Endothelial cell of umbilical vein (primary cell): Measurements from ENCODE around the gene GAPVD1. TPM values are rescaled to one million over a fixed set of nuclear protein-coding genes. Genes with fewer than 3 reads are reported as not detected.
"Not testable (repeated sequence)": the region's sequence is repeated elsewhere in the genome, so short reads cannot be mapped to it uniquely, and the experiment has no call there.

Source experiments
- BruUV-seq: library from RNA; stranded (reverse); fragments of 400-500 nt; replicated peaks from 2 replicates; lab custom pipeline; 2021; lab: Mats Ljungman, UMichigan
- CTCF ChIA-PET: fragments of 300-600, 350-600 bp; sonication (Branson Sonifier 250); formaldehyde crosslinking; loops from one replicate; lab custom pipeline; 2021; ENCODE audit warnings: antibody characterized with exemption, inconsistent platforms; lab: Charles Lee
- POLR2A ChIA-PET: fragments of 300-600, 350-600 bp; sonication (Branson Sonifier 250); formaldehyde crosslinking; loops from one replicate; lab custom pipeline; 2021; ENCODE audit warnings: antibody characterized with exemption, inconsistent platforms; lab: Charles Lee
- DNase-seq: peaks from one replicate; pipeline ENCODE4 v3.0.0-alpha.2; 2011; ENCODE audit warnings: low read depth, low spot score
- FAIRE-seq: peaks from 2 replicates; lab custom pipeline; 2011; peaks lifted over from hg19 to GRCh38; lab: Jason Lieb, UNC
- H2AFZ ChIP-seq: 2 replicates; pipeline ENCODE4 v1.6.0; 2012; ENCODE audit warnings: low read depth, low read length, control low read depth, inconsistent platforms
- H3K27ac ChIP-seq: 2 replicates; pipeline ENCODE4 v1.5.1; 2011; ENCODE audit warnings: low read depth, mild to moderate bottlenecking, control low read depth, low read length, moderate library complexity; ENCODE audit not compliant: insufficient read depth
- H3K27me3 ChIP-seq, 2 experiments: 2 replicates each; pipeline versions ENCODE4 v1.6.0 to v1.6.1; 2011; ENCODE audit warnings: low read length in 2 of 2, mixed read lengths in 1 of 2; ENCODE audit not compliant: control insufficient read depth in 2 of 2, insufficient read depth in 2 of 2
- H3K36me3 ChIP-seq, 2 experiments: 2 replicates in 1 of 2; 3 replicates in 1 of 2; pipeline ENCODE4 v1.5.1; 2011; ENCODE audit warnings: low read length in 2 of 2, mild to moderate bottlenecking in 1 of 2, moderate library complexity in 1 of 2; ENCODE audit not compliant: control insufficient read depth in 2 of 2, insufficient read depth in 2 of 2; ENCODE audit errors: extremely low read depth in 1 of 2
- H3K4me1 ChIP-seq: 3 replicates; pipeline ENCODE4 v1.5.1; 2011; ENCODE audit warnings: mild to moderate bottlenecking, low read length; ENCODE audit not compliant: control insufficient read depth, insufficient read depth; ENCODE audit errors: extremely low read depth
- H3K4me2 ChIP-seq: 2 replicates; pipeline ENCODE4 v1.6.1; 2011; ENCODE audit warnings: low read length, control low read depth, mixed read lengths; ENCODE audit not compliant: insufficient read depth
- H3K4me3 ChIP-seq, 3 experiments: fragments of 200-600 bp in 1 of 3; sonication (generic), shearing (Covaris generic) in 1 of 3; replicated peaks in 1 of 3; 2 replicates each; pipeline ENCODE4 v1.5.1; 2011 to 2016; ENCODE audit warnings: control low read depth in 3 of 3, low read length in 3 of 3, mild to moderate bottlenecking in 2 of 3, inconsistent platforms in 1 of 3, low read depth in 1 of 3, moderate library complexity in 1 of 3; ENCODE audit not compliant: insufficient read depth in 1 of 3
- H3K79me2 ChIP-seq: 2 replicates; pipeline ENCODE4 v1.6.0; 2012; ENCODE audit warnings: low read length, inconsistent platforms; ENCODE audit not compliant: control insufficient read depth, insufficient read depth
- H3K9ac ChIP-seq: replicated peaks from 2 replicates; pipeline ENCODE3; 2011; ENCODE audit warnings: low read length, control low read depth; ENCODE audit not compliant: insufficient read depth; ENCODE audit errors: extremely low read depth
- H3K9me1 ChIP-seq: replicated peaks from 3 replicates; pipeline ENCODE4 v1.6.0; 2011; ENCODE audit warnings: mild to moderate bottlenecking, low read length; ENCODE audit not compliant: control insufficient read depth, insufficient read depth; ENCODE audit errors: extremely low read depth
- H3K9me3 ChIP-seq: replicated peaks from 2 replicates; pipeline ENCODE4 v1.5.1; 2012; ENCODE audit warnings: low read length, inconsistent platforms; ENCODE audit not compliant: control insufficient read depth, insufficient read depth
- H4K20me1 ChIP-seq: replicated peaks from 2 replicates; pipeline ENCODE3; 2011; ENCODE audit warnings: mild to moderate bottlenecking, low read length; ENCODE audit not compliant: control insufficient read depth, insufficient read depth; ENCODE audit errors: extremely low read depth
- EZH2 ChIP-seq: IDR thresholded peaks from 2 replicates; pipeline ENCODE4 v1.6.1; 2012; ENCODE audit warnings: borderline replicate concordance, low read depth, mild to moderate bottlenecking, moderate library complexity, low read length, inconsistent platforms; ENCODE audit not compliant: severe bottlenecking
- FOS ChIP-seq: IDR thresholded peaks from 2 replicates; pipeline ENCODE4 v1.6.1; 2011; ENCODE audit warnings: mild to moderate bottlenecking, low read length, moderate library complexity, borderline replicate concordance; ENCODE audit not compliant: insufficient read depth
- GATA2 ChIP-seq: IDR thresholded peaks from 2 replicates; pipeline ENCODE4 v1.7.0; 2011; ENCODE audit warnings: low read depth, mild to moderate bottlenecking, moderate library complexity, mixed read lengths, low read length; ENCODE audit not compliant: insufficient read length, insufficient read depth
- JUN ChIP-seq: IDR thresholded peaks from 2 replicates; pipeline ENCODE4 v1.6.1; 2011; ENCODE audit warnings: borderline replicate concordance, low read depth; ENCODE audit not compliant: insufficient read length, insufficient read depth
- MYC ChIP-seq: IDR thresholded peaks from one replicate; pipeline ENCODE4 v1.6.1; 2011; ENCODE audit warnings: mild to moderate bottlenecking, low read depth, low read length
- POLR2A ChIP-seq: IDR thresholded peaks from 2 replicates; pipeline ENCODE4 v1.6.1; 2012; ENCODE audit warnings: low read depth, mild to moderate bottlenecking, control low read depth, low read length
- POLR2AphosphoS5 ChIP-seq: IDR thresholded peaks from 2 replicates; pipeline ENCODE4 v1.6.1; 2012; ENCODE audit warnings: low read depth, mild to moderate bottlenecking, control low read depth, low read length, moderate library complexity; ENCODE audit not compliant: insufficient read depth
- dilution Hi-C: fragments of 300-500 bp; cut with MboI; formaldehyde crosslinking; loops from one replicate; pipeline ENCODE4 v1.15.0; 2019; ENCODE audit warnings: low sequenced_read_pairs; ENCODE audit not compliant: extremely low pct_ligation_motif_present
- intact Hi-C: fragments of 100-400 bp; cut with micrococcal nuclease; formaldehyde crosslinking; loops from one replicate; pipeline ENCODE4 v1.10.0; 2022
- polyA plus RNA-seq, 4 experiments: library from polyadenylated mRNA; depleted of rRNA in 3 of 4; stranded (reverse) in 3 of 4; unstranded in 1 of 4; fragments of >200 nt; gene quantifications; 2 replicates each; pipeline versions ENCODE4 v1.2.1 to v1.2.3, GENCODE V29; 2011 to 2012; ENCODE audit warnings: missing spikeins in 1 of 4
- total RNA-seq: library from RNA; stranded (reverse); gene quantifications from 2 replicates; pipeline ENCODE4 v1.2.3, GENCODE V29; 2021
- TF ChIP-seq, protein P1 (sequence below), 2 donors: IDR thresholded peaks; 1 replicate in 1 of 2; 2 replicates in 1 of 2; pipeline ENCODE4 v1.5.1; 2011; ENCODE audit warnings: low read length in 2 of 2, mild to moderate bottlenecking in 2 of 2, moderate library complexity in 2 of 2, control low read depth in 1 of 2, inconsistent platforms in 1 of 2, low read depth in 1 of 2; ENCODE audit not compliant: insufficient read depth in 1 of 2; ENCODE audit errors: extremely low read depth in 1 of 2
- TF ChIP-seq, protein P2 (sequence below): IDR thresholded peaks from 2 replicates; pipeline ENCODE4 v1.6.1; 2011; ENCODE audit not compliant: insufficient read depth, insufficient read length

Gene GAPVD1
- total and polyA plus RNA-seq, 2 donors (not counting 3 experiments of a cell fraction or from before 2014, with no cell fraction given), result 10.7 to 53.2 TPM

DNA sequence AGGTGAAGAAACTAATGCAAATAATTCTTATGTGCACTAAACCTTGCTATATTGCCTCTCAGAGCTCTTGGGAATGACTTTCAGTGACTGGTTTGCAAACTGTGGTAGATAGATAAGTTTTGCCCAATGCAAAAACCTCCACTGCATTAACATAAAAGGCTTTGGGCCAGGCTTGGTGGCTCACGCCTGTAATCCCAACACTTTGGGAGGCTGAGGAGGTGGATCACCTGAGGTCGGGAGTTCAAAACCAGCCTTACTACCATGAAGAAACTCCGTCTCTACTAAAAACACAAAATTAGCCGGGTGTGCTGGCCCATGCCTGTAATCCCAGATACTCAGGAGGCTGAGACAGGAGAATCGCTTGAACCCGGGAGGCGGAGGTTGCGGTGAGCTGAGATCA lies 27.5 kb upstream of the GAPVD1 start:
- dilution Hi-C loops, BruUV-seq, H2AFZ ChIP-seq, H3K4me2 ChIP-seq, FAIRE-seq, H3K27ac ChIP-seq, H3K27me3 ChIP-seq, H3K9ac ChIP-seq, H3K9me1 ChIP-seq, H3K9me3 ChIP-seq, H3K4me3 ChIP-seq, DNase-seq, intact Hi-C loops: not testable (repeated sequence)
- Histone ChIP-seq H3K79me2 (peaks cover 38% of the 10 kb centered on the region), H3K4me1 (peaks cover 28% of the 10 kb centered on the region), H4K20me1 (peaks cover 14% of the 10 kb centered on the region), H3K36me3 (peaks cover 23 to 28% of the 10 kb centered on the region in 2 experiments)
- CTCF ChIA-PET, result interaction anchor here (1.0 to 1.3 kb wide), 3 partner anchors 10 to 90 kb away, joined by 3 to 5 read pairs (median 3); partner anchors contain the start of gene SCAI
- POLR2A ChIA-PET, result interaction anchor here (1.0 kb wide), 1 partner anchor 35 kb away, joined by 3 read pairs; no protein-coding TSS in a partner anchor

DNA sequence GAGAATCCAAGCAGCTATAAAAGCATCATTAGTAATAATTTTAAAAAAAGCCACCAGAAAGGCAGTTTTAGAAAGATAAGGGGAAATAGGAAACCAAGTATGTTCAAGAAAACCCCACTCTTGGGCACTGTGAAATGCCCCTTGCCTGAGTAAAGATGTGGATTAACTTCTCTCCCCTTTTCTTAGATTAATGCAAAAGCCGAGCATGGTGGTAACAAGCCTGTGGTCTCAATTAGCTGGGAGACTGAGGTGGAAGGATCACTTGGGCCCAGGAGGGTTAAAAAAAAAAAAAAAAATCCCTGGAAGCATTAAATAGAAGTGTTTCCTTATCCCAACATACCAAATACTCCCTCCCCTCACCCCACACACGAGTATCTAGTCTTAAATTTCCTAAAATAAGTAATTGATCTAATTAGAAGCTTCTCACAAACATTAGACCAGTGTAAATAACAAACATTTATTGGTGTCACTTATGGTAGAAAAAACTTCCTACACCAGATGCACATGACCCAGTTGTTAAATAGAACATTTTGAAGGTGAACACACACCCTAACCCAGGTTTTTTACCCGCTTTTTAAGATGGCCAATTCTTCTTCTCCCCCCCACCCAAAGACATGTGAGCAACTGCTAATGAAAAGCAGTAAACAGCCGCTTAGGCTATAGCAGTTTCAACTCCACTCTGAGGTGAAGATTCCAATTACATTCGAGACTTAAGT lies 25.7 kb upstream of the GAPVD1 start:
- Histone ChIP-seq H3K9me1 (no peaks in the 10 kb centered on the region), H3K27me3 (no peaks in the 10 kb centered on the region), H3K9me3 (no peaks in the 10 kb centered on the region), H3K36me3 (peaks cover 26 to 30% of the 10 kb centered on the region in 2 experiments), H3K79me2 (peaks cover 56% of the 10 kb centered on the region), H3K4me1 (peaks cover 32% of the 10 kb centered on the region), H4K20me1 (peaks cover 16% of the 10 kb centered on the region), H3K27ac (no peak overlapping the region), H3K4me2 (peak overlapping the region; percentile 93), H3K9ac (peak overlapping the region; percentile 8), H2AFZ (no peak overlapping the region), H3K4me3 (peak overlapping the region in 1 of 3 experiments; percentile 17)
- no peak for DNase-seq
- BruUV-seq, result no TSS peak
- ChIA-PET POLR2A (interaction anchor here (0.6 kb wide), 1 partner anchor 242 kb away, joined by 3 read pairs; no protein-coding TSS in a partner anchor), CTCF (no interaction called here)
- no peak for FAIRE-seq
- dilution Hi-C loops (no loop called here), intact Hi-C loops (no loop called here)
- TF ChIP-seq EZH2 (no peak), POLR2AphosphoS5 (no peak), GATA2 (no peak), POLR2A (no peak), FOS (no peak), MYC (no peak), JUN (no peak)
- TF ChIP-seq, protein P1, sequence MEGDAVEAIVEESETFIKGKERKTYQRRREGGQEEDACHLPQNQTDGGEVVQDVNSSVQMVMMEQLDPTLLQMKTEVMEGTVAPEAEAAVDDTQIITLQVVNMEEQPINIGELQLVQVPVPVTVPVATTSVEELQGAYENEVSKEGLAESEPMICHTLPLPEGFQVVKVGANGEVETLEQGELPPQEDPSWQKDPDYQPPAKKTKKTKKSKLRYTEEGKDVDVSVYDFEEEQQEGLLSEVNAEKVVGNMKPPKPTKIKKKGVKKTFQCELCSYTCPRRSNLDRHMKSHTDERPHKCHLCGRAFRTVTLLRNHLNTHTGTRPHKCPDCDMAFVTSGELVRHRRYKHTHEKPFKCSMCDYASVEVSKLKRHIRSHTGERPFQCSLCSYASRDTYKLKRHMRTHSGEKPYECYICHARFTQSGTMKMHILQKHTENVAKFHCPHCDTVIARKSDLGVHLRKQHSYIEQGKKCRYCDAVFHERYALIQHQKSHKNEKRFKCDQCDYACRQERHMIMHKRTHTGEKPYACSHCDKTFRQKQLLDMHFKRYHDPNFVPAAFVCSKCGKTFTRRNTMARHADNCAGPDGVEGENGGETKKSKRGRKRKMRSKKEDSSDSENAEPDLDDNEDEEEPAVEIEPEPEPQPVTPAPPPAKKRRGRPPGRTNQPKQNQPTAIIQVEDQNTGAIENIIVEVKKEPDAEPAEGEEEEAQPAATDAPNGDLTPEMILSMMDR (IDR thresholded peaks at IDR 0.05; ENCODE audit: extremely low read depth in 1 of 2, insufficient read depth in 1 of 2, low read depth in 1 of 2, low read length in 2 of 2), result no peak
- TF ChIP-seq, protein P2, sequence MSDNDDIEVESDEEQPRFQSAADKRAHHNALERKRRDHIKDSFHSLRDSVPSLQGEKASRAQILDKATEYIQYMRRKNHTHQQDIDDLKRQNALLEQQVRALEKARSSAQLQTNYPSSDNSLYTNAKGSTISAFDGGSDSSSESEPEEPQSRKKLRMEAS, result no peak
